Peyer's patch (tissue), 4 donors: Measurements from ENCODE around the gene CWC27. TPM values are rescaled to one million over a fixed set of nuclear protein-coding genes. Genes with fewer than 3 reads are reported as not detected.

Source experiments
- DNase-seq, 3 donors: peaks; one replicate each; pipeline ENCODE4 v3.0.0-alpha.2; 2017 to 2019
- H3K27ac ChIP-seq, 4 donors: fragments of 200-600 bp; sonication (generic); one replicate each; pipeline ENCODE4 v1.5.1; 2016 to 2019
- H3K27me3 ChIP-seq, 2 donors: fragments of 200-600 bp; sonication (generic); one replicate each; pipeline ENCODE4 v1.5.1; 2019
- H3K36me3 ChIP-seq, 3 donors: fragments of 200-600 bp; sonication (generic); one replicate each; pipeline ENCODE4 v1.5.1; 2016 to 2019
- H3K4me1 ChIP-seq, 4 donors: fragments of 200-600 bp; sonication (generic); one replicate each; pipeline ENCODE4 v1.5.1; 2016 to 2019
- H3K4me3 ChIP-seq, 4 donors: fragments of 200-600 bp; sonication (generic); 1 replicate in 3 of 4; 2 replicates in 1 of 4; pipeline ENCODE4 v1.5.1; 2016 to 2019; ENCODE audit warnings: mild to moderate bottlenecking in 1 of 4
- H3K9me3 ChIP-seq, 4 donors: fragments of 200-600 bp; sonication (generic); one replicate each; pipeline ENCODE4 v1.5.1; 2016 to 2019; ENCODE audit warnings: mild to moderate bottlenecking in 1 of 4
- CTCF ChIP-seq, 6 experiments: fragments of 450-650 bp in 4 of 6; fragments of 200-600 bp in 2 of 6; sonication (generic) in 1 of 6; IDR thresholded peaks; one replicate each; pipeline ENCODE4 v1.5.1; 2017 to 2019; ENCODE audit warnings: antibody characterized with exemption in 6 of 6, mild to moderate bottlenecking in 3 of 6, moderate library complexity in 1 of 6
- POLR2A ChIP-seq, 2 donors: fragments of 450-650 bp; IDR thresholded peaks; one replicate each; pipeline ENCODE4 v1.5.1; 2017; ENCODE audit warnings: antibody characterized with exemption in 2 of 2, mild to moderate bottlenecking in 2 of 2, moderate library complexity in 2 of 2
- total RNA-seq, 4 donors: library from RNA; depleted of rRNA; stranded (reverse); fragments of >200 nt; gene quantifications; one replicate each; pipeline ENCODE4 v1.1.0, GENCODE V29; 2016

Gene CWC27
- total RNA-seq, 4 donors from 2014 or later = 10.9 to 24.8 (median 13.6) TPM

GRCh38 chr5:65047225-65047624, 278.5 kb downstream of the CWC27 start:
- no peak for TF ChIP-seq CTCF (IDR thresholded peaks at IDR 0.05)
- TF ChIP-seq POLR2A (IDR thresholded peaks at IDR 0.05) = no peak
- Histone ChIP-seq H3K9me3 (no peaks in the 10 kb centered on the region), H3K4me1 (no peaks in the 10 kb centered on the region)

GRCh38 chr5:65047948-65048690, 279.4 kb downstream of the CWC27 start:
- DNase-seq = no peak
- Histone ChIP-seq H3K27ac (no peak overlapping the region), H3K4me1 (no peaks in the 10 kb centered on the region), H3K4me3 (no peak overlapping the region), H3K9me3 (no peaks in the 10 kb centered on the region), H3K36me3 (no peaks in the 10 kb centered on the region), H3K27me3 (no peaks in the 10 kb centered on the region)
- no peak for TF ChIP-seq POLR2A (IDR thresholded peaks at IDR 0.05)

More at GRCh38 chr5:65047225-65047624, 278.5 kb downstream of the CWC27 start:
- Histone ChIP-seq H3K27ac (no peak overlapping the region), H3K27me3 (no peaks in the 10 kb centered on the region), H3K4me3 (no peak overlapping the region), H3K36me3 (no peaks in the 10 kb centered on the region)
- no peak for DNase-seq

- Histone ChIP-seq H3K27ac (no peak overlapping the region), H3K4me3 (no peak overlapping the region), H3K4me1 (no peaks in the 10 kb centered on the region), H3K36me3 (no peaks in the 10 kb centered on the region), H3K9me3 (no peaks in the 10 kb centered on the region), H3K27me3 (no peaks in the 10 kb centered on the region)
- TF ChIP-seq POLR2A (IDR thresholded peaks at IDR 0.05) = no peak
- no peak for TF ChIP-seq CTCF (IDR thresholded peaks at IDR 0.05)
- DNase-seq = no peak
Observed at GRCh38 chr5:65050140-65050539, 281.4 kb downstream of the CWC27 start.

GRCh38 chr5:65050826-65051498, 282.2 kb downstream of the CWC27 start:
- DNase-seq = no peak
- H3K27ac ChIP-seq = no peak overlapping the region

GRCh38 chr5:65055938-65056337, 287.2 kb downstream of the CWC27 start:
- H3K4me1 ChIP-seq = no peaks in the 10 kb centered on the region
- TF ChIP-seq CTCF (IDR thresholded peaks at IDR 0.05) = no peak
- H3K27me3 ChIP-seq = no peaks in the 10 kb centered on the region
- no peaks in the 10 kb centered on the region for H3K36me3 ChIP-seq
- H3K27ac ChIP-seq = no peak overlapping the region
- H3K9me3 ChIP-seq = no peaks in the 10 kb centered on the region
- H3K4me3 ChIP-seq = no peak overlapping the region
- DNase-seq = no peak

More at GRCh38 chr5:65050826-65051498, 282.2 kb downstream of the CWC27 start:
- Histone ChIP-seq H3K4me3 (no peak overlapping the region), H3K36me3 (no peaks in the 10 kb centered on the region), H3K4me1 (no peaks in the 10 kb centered on the region), H3K9me3 (no peaks in the 10 kb centered on the region), H3K27me3 (no peaks in the 10 kb centered on the region)
- TF ChIP-seq POLR2A (IDR thresholded peaks at IDR 0.05) = no peak
- no peak for TF ChIP-seq CTCF (IDR thresholded peaks at IDR 0.05)
